Ectodermal cell (in vitro differentiated cells): ENCODE results near the gene PBRM1.

ENCODE experiments used
- H3K27ac ChIP-seq: 2 replicates; pipeline ENCODE4 v1.7.0; 2013; ENCODE audit warnings: mild to moderate bottlenecking, low read depth, low read length; ENCODE audit not compliant: insufficient read depth, poor library complexity, severe bottlenecking
- H3K27me3 ChIP-seq: 2 replicates; pipeline ENCODE4 v1.7.0; 2013; ENCODE audit warnings: mild to moderate bottlenecking, low read length; ENCODE audit not compliant: insufficient read depth, control insufficient read depth, poor library complexity, severe bottlenecking
- H3K36me3 ChIP-seq: one replicate; pipeline ENCODE4 v1.7.0; 2013; ENCODE audit warnings: low read length; ENCODE audit not compliant: control insufficient read depth, insufficient read depth
- H3K4me1 ChIP-seq: one replicate; pipeline ENCODE4 v1.7.0; 2013; ENCODE audit warnings: low read length; ENCODE audit not compliant: control insufficient read depth, insufficient read depth
- H3K4me3 ChIP-seq: 2 replicates; pipeline ENCODE4 v1.7.0; 2013; ENCODE audit warnings: low read depth, low read length, control low read depth; ENCODE audit not compliant: insufficient read depth
- H3K9me3 ChIP-seq: 2 replicates; pipeline ENCODE4 v1.7.0; 2013; ENCODE audit warnings: mild to moderate bottlenecking, low read length, moderate library complexity; ENCODE audit not compliant: control insufficient read depth
- WGBS, 2 experiments: methylation state at CpG; one replicate each; pipeline ENCODE4 v1.1.7; 2013; ENCODE audit warnings: missing lambda C conversion rate in 2 of 2; 5-methylcytosine and 5-hydroxymethylcytosine counted together

Gene PBRM1

GRCh38 chr3:52596658-52597265, 89.0 kb downstream of the PBRM1 start:
- 94% methylated on average over 4 of the region's 4 CpGs for WGBS, 2 experiments
- H3K27me3 ChIP-seq = no peaks in the 10 kb centered on the region
- no peaks in the 10 kb centered on the region for H3K4me1 ChIP-seq
- peaks cover 26% of the 10 kb centered on the region for H3K36me3 ChIP-seq
- no peaks in the 10 kb centered on the region for H3K9me3 ChIP-seq
- no peak overlapping the region for H3K27ac ChIP-seq
- H3K4me3 ChIP-seq = no peak overlapping the region

GRCh38 chr3:52593103-52593502, 92.6 kb downstream of the PBRM1 start:
- H3K27me3 ChIP-seq = no peaks in the 10 kb centered on the region
- peaks cover 4% of the 10 kb centered on the region for H3K36me3 ChIP-seq
- H3K4me3 ChIP-seq = no peak overlapping the region
- 94 to 95% methylated on average over 1 of the region's 1 CpG for WGBS, 2 experiments
- H3K4me1 ChIP-seq = no peaks in the 10 kb centered on the region
- no peak overlapping the region for H3K27ac ChIP-seq
- H3K9me3 ChIP-seq = no peaks in the 10 kb centered on the region

DNA sequence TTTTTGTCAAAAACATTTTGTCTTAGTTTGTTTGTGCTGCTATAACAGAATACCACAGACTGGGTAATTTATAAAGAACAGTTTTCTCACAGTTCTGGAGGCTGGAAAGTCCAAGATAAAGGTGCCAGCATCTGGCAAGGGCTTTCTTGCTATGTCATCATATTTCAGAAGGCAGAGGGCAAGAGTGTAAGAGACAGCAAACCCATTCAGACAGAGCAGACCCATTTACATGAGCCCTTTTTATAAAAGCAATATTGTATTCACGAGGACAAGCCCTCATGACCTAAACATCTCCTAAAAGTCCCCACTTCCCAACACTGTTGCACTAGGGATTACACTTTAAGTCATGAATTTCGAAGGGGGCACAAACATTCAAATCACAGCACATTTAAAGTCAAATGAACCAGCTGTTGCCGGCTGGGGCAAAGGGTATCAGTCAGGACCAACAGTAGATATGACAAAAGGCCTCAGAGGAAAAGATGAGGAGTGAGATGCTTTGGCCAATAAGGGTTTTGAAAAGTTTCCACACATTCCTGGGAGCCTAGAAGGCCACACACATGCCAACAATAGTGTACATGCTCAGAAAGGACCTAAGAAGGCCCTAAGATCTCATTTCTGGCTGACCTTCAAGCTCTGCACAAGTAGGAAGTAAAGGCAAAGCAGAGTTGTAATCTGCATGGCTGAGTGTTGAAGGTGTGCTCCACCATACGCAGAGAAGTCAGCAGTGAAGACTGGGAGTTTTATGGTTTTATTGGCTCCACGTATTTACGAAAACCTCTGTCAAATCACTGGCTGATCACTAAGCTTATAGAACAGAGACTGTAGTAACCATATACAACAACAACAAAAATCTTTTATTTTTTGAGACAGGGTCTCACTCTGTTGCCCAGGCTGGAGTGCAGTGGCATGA, 111.4 kb downstream of the PBRM1 start:
- Histone ChIP-seq H3K27me3 (no peaks in the 10 kb centered on the region), H3K36me3 (peaks cover 25% of the 10 kb centered on the region), H3K9me3 (no peaks in the 10 kb centered on the region), H3K4me3 (no peak overlapping the region), H3K27ac (no peak overlapping the region), H3K4me1 (no peaks in the 10 kb centered on the region)
- 89 to 93% methylated on average over 6 of the region's 6 CpGs for WGBS, 2 experiments

- H3K4me3 ChIP-seq = no peak overlapping the region
- no peak overlapping the region for H3K27ac ChIP-seq
- peaks cover 18% of the 10 kb centered on the region for H3K36me3 ChIP-seq
- no peaks in the 10 kb centered on the region for H3K9me3 ChIP-seq
- no peaks in the 10 kb centered on the region for H3K27me3 ChIP-seq
- 81 to 82% methylated on average over 5 to 6 of the region's 6 CpGs for WGBS, 2 experiments
- H3K4me1 ChIP-seq = no peaks in the 10 kb centered on the region
Observed at GRCh38 chr3:52572221-52572620, 113.5 kb downstream of the PBRM1 start.

DNA sequence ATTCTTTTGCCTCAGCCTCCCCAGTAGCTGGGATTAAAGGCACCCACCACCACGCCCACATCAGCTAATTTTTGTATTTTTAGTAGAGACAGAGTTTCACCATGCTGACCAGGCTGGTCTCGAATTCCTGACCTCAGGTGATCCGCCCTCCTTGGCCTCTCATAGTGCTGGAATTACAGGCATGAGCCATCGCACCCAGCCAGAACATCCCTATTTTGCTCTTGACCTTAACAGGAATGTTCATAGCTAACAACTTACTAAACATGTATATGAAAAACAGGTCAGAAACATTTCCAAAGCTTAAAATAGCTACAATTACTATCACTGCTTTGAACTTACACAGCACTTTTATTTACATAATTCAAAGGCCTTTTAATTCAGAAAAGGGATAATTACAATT, 115.6 kb downstream of the PBRM1 start:
- peaks cover 11% of the 10 kb centered on the region for H3K36me3 ChIP-seq
- no peaks in the 10 kb centered on the region for H3K27me3 ChIP-seq
- H3K4me3 ChIP-seq = no peak overlapping the region
- no peaks in the 10 kb centered on the region for H3K4me1 ChIP-seq
- WGBS, 2 experiments = 93 to 94% methylated on average over 4 of the region's 4 CpGs
- H3K27ac ChIP-seq = no peak overlapping the region
- H3K9me3 ChIP-seq = no peaks in the 10 kb centered on the region

DNA sequence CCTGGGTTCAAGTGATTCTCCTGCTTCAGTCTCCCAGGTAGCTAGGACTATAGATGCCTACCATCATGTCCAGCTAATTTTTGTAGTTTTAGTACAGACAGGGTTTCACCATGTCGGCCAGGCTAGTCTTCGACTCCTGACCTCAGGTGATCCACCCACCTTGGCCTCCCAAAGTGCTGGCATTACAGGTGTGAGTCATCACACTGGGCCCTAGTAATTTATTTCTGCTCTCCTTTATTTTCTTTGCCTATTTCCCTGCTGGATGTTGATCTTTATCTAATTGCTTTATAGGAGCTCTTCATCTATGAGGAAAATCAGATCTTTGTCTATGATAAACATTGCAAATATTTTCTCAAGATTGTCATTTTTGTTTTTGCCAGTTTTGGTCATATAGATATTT, 117.6 kb downstream of the PBRM1 start:
- H3K4me3 ChIP-seq = no peak overlapping the region
- H3K9me3 ChIP-seq = no peaks in the 10 kb centered on the region
- peaks cover 4% of the 10 kb centered on the region for H3K36me3 ChIP-seq
- no peaks in the 10 kb centered on the region for H3K27me3 ChIP-seq
- no peaks in the 10 kb centered on the region for H3K4me1 ChIP-seq
- H3K27ac ChIP-seq = no peak overlapping the region
- 95% methylated on average over 2 of the region's 2 CpGs for WGBS, 2 experiments

DNA sequence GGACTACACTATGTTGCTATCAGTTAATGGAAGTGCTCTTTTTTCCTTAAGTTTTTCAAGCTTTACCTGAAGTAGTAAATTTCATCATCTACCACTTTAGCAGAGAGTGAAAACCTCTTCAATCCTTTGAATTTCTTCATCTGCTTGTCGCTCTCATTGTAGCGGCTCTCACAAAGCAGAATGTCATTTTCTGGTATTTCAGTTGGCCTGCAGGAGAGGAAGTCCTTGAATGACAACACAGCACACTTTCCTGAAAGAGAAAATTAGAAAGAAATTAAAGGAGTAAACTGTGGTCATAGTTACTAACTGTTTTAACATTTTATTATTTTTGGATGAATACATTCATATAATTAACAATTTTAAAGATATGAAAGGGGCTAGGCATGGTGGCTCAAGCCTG, 121.7 kb downstream of the PBRM1 start:
- Histone ChIP-seq H3K4me3 (no peak overlapping the region), H3K4me1 (no peaks in the 10 kb centered on the region), H3K27ac (no peak overlapping the region), H3K9me3 (no peaks in the 10 kb centered on the region), H3K27me3 (no peaks in the 10 kb centered on the region), H3K36me3 (peaks cover 15% of the 10 kb centered on the region)
- WGBS, 2 experiments = 93 to 100% methylated on average over 2 of the region's 2 CpGs

DNA sequence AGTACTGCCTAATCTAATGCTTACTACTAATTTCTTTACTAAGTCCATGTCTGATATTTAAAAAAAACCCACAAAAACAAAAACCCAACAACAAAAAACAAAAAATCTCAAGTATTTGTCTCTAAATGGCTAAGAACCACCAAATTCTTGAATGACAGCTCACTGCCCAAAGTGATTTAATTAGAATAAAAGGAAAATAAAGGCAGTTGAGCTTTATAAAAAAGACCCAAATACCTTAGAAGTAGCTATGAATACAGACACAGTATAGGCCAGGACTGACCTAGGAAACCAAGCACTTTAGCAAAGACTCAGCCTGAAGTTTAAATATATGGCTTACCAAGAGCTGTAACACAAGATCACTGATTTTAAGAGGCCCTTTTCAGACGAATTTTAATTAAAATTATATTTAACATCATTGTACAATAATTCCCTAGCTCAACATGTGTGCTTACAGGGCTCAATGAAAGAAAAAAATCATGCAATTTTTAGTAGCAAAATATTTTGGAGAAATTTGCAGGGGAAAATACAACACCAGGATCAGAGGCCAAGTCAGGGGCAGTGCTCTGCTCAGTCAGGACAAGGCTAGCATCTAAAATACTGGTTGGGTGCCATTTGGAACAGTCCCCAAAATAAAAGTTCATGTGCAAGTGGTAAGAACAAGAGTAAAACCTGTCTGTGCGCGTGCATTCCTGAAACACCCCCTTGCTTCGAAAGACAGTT, 124.5 kb downstream of the PBRM1 start:
- no peaks in the 10 kb centered on the region for H3K4me1 ChIP-seq
- H3K36me3 ChIP-seq = peaks cover 25% of the 10 kb centered on the region
- no peaks in the 10 kb centered on the region for H3K9me3 ChIP-seq
- no peaks in the 10 kb centered on the region for H3K27me3 ChIP-seq
- no peak overlapping the region for H3K4me3 ChIP-seq
- no peak overlapping the region for H3K27ac ChIP-seq
- 97% methylated on average over 3 to 4 of the region's 4 CpGs for WGBS, 2 experiments

- Histone ChIP-seq H3K9me3 (no peaks in the 10 kb centered on the region), H3K27ac (no peak overlapping the region), H3K4me1 (no peaks in the 10 kb centered on the region), H3K4me3 (no peak overlapping the region), H3K27me3 (no peaks in the 10 kb centered on the region), H3K36me3 (peaks cover 32% of the 10 kb centered on the region)
- WGBS, 2 experiments = 95 to 98% methylated on average over 4 of the region's 5 CpGs
Observed at GRCh38 chr3:52558436-52558835, 127.3 kb downstream of the PBRM1 start.
